ENCODE data around the gene ARHGEF28.

- TF ChIP-seq ZNF274 (IDR thresholded peaks at IDR 0.05; ENCODE audit: low read depth, low read length) (no peak), YY1 (IDR thresholded peaks at IDR 0.05; ENCODE audit: insufficient read depth, insufficient read length) (no peak)
Measured at GRCh38 chr5:73764996-73765395, 139.0 kb downstream of the ARHGEF28 start.
